LHCN-M2 (cell line): ENCODE data around the gene RPUSD1. TPM values are rescaled to one million over a fixed set of nuclear protein-coding genes. Genes with fewer than 3 reads are reported as not detected.
A peak's percentile ranks its signal among the peaks of the same experiment; 100 is the strongest.

Source experiments
- DNase-seq: peaks from one replicate; pipeline ENCODE4 v3.0.0-alpha.2; 2012; ENCODE audit warnings: low read depth
- total RNA-seq: library from RNA; depleted of rRNA; stranded (reverse); fragments of >200 nt; gene quantifications from 2 replicates; pipeline ENCODE4 v1.2.3, GENCODE V29; 2014

The RPUSD1 gene
- total RNA-seq, 1 experiment from 2014 or later, result 46.0 TPM

DNA sequence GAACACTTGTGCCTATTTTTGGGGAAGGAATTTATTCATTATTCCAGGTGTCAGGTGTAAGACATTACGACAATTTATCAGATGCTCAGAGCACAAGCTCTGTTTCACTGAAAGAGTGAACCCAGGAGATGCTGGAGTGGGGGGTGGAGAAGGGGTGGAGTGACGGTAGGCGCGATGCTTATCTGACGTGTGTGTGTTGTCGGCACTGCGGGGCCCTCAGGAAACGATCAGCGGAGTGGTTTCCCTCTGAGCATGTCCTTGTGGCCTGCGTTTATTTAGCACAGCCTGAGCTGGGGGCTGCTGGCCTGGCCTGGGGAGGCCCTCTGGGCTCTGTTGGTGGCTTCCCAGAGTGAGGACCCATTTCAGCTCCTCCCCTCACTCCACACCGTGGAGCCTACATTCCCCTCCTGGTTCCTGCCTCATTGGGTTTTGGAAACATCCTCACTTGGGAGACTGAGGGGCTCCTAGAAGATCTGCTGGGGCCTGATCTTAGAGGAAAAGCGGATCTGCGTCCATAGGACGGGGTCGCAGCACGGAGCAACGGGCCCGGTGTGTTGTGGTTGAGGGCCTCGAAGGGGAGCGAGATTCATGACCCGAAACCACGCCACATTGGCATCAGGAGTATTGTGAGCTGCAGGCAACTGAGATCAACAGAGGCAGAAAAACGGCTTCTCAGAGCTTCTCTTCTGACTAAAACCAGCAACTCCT, 31.3 kb upstream of the RPUSD1 start:
- DNase-seq, result no peak

DNA sequence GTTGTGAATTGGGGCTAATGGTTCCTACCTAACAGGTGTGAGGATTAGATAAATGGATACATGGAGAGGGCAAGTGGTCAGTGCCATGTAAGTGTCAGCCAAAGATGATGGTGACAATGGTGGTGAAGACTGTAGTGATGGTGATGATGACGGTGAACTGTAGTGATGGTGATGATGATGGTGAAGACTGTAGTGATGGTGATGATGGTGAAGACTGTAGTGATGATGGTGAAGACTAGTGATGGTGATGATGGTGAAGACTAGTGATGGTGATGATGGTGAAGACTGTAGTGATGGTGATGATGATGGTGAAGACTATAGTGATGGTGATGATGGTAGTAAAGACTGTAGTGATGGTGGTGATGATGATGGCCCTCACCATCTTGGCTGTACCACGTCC, 30.4 kb upstream of the RPUSD1 start:
- DNase-seq, result no peak

DNA sequence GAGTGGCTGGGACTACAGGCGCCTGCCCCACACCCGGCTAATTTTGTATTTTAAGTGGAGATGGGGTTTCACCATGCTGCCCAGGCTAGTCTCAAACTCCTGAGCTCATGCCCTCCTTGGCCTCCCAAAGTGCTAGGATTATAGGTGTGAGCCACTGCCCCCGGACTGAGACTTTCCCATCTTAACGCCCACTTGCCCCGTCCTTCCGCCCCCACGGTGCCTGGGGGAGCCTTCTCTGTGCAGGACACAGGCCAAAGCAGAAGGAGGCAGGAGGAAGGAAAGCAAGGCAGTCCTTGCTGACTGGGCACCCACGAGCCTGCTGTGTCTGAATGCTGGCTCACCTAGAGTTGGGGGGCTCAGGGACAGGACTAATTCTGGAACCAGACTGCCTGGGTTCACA, 30.0 kb upstream of the RPUSD1 start:
- DNase-seq, result no peak

DNA sequence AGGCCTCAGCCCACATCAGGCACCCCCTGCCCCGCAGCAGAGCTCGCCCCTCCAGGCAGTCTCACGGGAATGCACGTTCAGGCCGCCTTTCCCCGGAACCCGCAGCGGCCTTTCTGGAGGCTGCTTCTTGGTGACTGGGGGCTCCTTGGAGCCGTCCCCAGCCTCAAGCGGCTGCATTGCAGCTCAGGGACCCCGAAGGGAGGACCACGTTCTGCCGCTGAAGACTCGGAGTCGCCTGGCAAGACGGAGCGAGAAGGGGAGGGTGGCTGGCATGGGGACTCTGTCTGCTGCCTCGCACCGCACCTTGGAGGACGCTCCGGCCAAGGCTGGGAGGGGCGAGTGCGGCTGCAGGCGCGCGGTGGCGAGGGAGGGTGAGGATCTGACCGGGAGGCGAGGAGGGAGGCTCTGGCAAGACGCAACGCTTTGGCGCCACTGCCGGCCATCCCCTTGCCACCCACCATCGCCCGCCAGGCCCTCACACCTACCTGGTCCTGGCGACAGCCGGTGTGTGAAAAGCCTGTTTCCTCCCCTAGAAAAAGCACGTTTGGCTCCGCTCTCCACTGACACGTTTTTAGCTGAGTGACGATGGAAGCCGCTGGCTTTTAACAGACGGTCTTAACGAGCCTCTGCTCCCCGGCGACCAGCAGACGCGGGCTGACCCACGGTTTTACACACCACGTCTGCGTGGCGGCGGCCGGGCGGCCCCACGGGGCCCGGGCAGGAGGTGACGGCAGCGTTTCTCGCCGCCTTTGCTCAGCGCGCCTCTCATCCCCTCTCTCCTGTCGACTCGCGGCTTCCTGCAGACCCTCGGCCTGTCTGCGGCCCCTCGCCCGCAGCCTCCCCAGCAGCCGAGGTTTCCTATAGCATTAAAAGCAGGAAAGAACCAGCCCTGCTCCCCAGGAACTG, 29.1 kb upstream of the RPUSD1 start:
- no peak for DNase-seq

DNA sequence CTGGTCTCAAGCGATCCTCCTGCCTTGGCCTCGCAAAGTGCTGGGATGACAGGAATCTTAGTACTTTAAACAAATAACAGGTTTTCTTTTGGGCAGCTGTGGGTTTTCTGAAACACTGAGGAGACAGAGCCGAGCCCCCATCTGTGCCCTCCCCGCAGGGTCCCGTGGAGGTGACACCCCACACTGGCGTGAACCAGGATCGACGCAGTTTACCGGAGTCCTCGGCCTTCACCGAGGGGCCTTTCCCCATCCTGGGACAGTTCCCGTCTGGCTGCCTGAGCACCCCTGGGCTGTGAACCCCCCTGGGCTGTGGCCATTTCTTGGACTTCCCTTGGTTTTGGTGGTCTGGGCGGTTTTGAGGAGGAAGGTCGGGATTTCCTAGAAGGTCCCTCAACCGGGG, 27.7 kb upstream of the RPUSD1 start:
- no peak for DNase-seq

DNA sequence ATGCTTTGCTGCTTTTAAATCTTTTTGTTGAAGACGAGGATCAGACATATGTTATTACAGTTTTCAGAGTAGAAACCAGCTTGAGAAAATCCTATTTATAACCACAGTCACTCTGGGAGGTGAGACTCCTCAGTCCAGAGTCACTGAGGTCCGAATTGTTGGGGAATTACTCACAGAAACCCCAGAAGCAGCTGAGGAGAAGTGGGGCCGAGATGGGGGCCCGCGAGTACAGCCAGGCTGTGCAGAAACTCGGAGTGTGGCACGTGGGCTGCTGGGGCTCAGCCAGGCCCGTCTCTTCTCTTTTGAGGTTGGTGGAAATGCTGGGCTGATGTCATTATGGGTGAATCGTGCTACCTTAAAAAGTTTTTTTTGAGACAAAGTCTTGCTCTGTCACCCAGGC, 26.8 kb upstream of the RPUSD1 start:
- peak; percentile 96 for DNase-seq

DNA sequence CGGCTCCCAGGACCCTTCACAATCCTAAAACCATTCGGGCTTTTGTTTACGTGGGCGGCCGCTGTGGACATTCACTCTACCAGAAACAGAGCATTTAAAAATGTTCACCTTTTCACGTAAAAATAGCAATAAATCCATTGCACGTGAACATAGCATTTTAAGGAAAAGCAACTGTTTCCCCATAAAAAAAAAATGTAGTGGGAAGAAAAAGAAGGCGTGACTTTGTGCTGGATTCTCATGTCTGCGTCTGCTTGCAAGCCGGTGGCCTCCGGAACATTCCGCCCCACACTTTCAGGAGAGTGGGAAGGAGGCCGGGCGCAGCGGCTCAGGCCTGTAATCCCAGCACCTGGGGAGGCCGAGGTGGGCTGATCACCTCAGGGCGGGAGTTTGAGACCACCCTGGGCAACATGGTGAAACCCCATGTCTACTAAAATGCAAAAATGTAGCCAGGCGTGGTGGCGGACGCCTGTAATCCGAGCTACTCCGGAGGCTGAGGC, 25.8 kb upstream of the RPUSD1 start:
- no peak for DNase-seq

DNA sequence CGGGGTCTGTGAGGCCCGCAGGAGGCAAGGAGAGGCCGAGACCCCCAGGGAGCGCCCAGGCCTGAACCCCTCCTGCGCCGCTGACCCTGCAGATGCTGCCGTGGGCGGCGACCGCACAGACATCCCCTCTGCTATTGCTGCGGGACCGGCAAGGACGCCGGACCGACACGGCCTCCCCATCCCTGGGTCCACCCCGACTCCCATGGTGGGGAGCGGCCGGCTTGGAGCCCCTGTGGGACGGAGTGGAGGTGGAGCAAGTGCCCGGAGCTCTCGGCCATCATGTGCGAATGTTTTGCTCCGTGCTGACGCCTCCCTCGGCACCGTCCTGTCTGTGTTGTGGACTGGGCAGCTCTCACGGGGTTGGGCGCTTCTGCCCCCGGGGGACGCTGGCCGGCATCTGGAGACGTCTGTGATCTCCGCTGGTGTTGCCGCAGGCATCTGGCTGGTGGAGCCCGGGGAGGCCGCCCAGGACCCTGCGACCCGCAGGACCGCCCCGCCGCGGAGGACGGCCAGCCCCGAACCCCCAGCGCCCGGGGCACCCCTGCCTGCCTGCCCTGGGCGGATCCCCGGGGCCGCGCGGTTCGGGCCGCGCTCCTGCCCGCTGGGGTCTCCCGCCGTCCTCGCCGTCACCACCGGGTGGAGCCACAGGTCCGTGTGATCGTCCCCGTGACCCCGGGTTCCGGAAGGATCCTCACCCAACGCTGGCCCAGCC, 25.2 kb upstream of the RPUSD1 start:
- peak; percentile 36 for DNase-seq

DNA sequence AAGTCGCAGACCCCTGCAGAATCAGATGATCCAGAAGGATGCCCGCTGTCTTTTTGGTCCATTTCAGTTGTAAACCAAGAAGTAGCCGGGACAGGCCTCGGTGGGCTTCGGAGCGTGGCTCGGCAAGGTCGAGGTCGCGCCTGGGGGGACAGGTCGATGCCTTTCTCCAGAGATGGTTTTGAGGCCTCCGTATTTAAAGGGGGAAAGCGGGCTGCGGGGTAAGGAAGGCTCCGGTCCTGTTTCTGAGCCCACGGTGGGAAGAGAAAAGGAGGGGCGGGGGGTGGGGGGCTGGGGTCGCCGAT, 19.9 kb upstream of the RPUSD1 start:
- DNase-seq, result no peak

DNA sequence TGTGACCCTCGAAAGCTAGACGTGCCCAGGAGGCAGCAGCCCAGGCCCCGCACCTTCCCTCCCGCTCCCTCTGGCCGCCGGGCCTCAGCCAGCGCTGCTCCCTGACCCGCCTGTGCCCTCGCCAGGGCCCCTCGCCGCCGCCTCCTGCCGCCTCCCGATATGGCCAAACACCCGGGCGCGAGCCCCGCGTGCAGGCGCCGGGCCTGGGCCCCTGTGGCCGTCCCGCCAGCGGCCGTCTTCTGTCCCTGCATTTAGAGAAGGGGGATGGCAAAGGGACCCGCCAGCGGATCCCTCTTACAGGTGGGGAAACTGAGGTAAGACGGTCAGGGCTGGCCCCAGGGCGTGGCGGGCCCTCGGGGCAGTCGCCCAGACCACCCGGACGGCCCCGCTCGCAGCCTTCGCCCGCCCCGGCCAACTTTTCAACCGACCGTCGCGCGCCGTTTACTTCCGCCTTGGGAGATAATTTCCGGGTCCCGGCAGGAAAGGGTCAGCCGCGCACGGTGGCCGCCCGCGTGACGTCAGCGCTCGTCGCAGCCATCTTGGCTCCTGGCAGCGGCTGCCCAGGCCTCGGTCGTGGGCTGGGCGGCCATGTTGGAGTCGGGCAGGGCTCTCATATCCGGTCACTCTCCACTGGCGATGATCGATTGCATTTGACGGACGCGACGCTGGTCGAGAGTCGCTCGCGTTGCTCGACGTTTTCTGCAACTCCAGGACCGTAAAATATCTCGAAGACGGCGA, 19.3 kb upstream of the RPUSD1 start:
- DNase-seq, result peak; percentile 91

DNA sequence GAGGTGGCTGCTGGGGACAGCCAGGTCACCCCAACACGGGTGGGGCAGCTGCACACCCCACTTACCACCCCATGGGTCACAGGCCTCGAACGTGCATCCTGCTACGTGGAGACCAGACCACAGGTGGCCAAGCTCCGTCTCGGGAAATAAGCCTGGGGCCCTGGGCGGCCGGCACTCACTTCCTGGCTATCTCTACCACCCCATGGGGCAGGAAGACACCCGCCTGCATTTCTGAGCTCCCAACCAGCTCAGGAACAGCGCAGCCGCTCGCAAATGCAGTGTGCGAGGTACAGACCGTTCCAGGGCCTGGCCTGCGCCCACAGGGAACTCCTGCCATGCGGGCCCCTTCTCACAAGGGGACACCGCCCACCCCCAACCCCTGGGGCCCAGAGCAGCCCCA, 17.3 kb upstream of the RPUSD1 start:
- DNase-seq, result no peak

DNA sequence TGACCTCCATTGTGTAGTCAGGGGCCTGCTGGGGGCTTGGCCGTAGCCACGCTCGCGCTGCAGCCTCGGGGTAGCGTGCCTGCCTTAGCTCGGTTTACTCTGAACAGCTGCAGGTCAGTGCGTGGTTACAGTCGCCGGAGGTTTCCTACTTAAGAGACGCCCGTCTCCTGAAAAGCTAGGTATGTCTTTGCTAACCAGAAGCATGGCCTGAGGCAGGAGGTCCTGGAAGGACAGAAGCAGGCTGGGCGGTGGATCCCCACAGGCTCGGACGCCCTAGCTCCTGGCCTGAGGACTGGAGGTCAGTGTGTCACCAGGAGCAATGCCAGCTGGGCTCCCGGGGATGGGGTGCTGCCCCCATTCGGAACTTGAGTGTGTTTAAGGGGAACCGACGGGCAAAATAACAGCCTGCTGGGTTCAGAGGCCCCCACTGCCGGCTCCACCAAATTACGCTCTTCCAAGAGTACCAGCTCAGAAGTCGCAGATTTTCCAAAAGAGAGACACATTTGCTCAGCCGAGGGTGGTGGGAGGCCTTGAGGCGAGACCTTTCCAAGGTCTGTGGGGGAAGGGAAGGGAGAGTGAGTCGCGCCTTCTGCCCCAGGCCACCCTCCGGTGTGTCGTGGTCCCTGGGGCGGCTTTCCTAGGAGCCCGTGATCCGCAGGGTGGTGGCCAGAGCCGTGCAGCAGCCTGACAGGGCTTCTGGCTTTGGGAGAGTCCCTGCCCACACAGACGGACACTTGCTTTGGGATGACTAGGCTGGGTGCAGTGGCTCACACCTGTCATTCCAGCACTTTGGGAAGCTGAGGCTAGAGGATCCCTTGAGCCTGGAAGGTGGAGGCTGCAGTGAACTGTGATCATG, 16.2 kb upstream of the RPUSD1 start:
- no peak for DNase-seq

DNA sequence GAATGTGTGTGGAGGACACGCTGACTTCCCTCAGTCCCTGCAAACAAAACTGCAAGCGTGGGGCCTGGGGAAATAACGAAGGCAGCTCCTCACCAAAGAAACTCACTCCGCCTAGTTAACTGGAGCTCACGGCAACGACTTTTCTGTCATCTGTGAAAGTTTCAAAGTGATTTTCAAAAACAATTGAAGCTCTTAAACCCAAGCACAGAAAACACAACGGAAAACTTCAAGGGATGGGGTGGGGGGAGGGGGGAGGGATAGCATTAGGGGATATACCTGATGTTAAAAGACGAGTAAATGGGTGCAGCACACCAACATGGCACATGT, 15.5 kb upstream of the RPUSD1 start:
- no peak for DNase-seq

DNA sequence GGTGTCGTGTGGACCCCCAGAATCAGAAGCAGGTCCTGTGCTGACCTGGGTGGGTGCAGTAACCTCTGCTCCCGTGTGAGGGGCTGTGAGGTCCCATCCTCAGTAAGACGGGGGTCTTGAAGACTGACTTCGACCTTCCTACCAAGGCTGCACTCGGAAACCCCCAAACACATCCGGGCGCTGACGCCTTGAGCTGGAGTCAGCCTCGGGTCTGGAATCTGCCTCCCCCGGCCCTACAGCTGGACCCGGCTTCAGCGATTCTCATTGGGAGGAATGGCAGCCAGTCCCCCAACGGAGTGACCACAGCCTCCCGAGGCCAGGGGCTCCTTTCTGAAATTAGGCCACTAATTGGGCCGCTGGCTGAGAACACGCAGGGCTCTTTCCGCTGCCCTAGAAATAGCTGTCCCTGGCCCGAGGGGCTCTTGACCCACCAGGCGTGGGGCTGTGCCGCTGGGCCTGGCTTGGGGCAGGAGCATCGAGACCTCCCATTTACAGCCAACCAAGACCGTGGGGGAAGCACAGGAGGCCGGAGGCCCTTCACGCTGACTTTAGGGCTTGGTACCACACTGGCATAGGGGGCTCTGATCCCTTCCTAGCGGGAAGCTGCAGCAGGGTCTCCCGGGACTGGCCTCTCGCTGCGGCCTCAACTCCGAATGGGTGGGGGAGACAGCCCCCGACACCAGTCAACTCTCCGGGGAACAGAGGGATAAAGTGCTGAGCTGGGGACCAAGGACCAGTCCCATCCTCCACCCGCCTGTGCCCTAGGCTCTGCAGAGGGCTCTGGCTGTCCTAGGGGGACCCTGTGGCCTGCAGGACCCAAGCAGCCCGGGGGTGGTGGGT, 15.0 kb upstream of the RPUSD1 start:
- no peak for DNase-seq

DNA sequence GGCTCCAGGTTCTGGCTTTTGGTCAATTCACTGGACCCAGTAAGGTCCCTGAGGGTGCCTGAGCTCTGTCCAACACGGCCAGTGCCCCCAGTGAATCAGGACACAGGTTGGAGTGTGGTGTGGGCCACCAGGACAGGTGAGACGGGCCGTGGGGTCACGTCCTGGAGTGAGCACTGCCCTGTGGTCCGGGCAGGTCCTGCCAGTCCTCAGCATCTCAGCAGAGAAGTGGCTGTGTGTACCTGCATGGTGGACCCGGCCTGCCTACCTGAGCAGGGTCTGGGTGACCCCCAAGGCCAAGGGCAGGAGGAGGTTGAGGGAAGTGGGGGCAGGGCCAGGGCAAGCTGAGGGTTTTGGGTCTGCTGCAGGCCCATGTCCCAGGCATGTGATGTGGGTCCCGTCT, 14.3 kb upstream of the RPUSD1 start:
- DNase-seq, result no peak

DNA sequence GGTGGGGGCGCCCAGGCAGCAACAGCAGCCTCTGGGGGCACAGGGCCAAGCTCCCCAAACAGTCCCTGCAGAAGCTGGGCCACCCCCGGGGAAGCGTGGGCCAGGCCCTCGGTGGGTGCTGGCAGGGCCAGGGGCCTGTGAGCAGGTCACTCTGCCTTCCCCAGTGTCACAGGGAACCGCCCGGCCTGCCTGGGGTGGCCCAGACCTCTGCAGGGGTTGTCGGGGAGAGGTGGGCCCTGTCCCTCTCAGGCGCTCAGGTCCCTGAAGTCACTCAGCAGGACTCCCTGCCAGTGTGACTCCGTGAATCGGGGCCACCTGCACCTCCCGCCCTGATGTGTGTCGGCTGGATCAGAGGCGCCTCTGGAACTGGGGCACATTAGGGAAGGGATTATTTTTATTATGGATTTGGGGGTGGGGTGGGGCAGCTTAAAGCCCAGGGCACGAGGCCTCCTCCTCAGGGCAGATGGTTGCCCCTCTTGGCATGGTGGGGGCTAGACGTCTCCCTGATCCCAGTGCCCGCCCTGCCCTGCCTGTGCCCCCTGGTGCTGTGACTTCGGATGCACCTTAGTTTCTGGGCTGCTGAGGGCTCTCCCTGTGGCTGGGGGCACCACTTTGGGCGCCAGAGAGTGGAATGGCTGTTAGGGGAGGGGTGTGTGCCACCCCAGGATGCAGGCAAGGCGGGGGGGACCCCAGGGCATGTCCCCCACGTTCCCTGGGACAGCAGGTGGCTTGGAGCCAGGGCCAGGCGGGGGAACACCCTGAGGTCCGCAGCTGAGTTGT, 13.6 kb upstream of the RPUSD1 start:
- DNase-seq, result no peak

DNA sequence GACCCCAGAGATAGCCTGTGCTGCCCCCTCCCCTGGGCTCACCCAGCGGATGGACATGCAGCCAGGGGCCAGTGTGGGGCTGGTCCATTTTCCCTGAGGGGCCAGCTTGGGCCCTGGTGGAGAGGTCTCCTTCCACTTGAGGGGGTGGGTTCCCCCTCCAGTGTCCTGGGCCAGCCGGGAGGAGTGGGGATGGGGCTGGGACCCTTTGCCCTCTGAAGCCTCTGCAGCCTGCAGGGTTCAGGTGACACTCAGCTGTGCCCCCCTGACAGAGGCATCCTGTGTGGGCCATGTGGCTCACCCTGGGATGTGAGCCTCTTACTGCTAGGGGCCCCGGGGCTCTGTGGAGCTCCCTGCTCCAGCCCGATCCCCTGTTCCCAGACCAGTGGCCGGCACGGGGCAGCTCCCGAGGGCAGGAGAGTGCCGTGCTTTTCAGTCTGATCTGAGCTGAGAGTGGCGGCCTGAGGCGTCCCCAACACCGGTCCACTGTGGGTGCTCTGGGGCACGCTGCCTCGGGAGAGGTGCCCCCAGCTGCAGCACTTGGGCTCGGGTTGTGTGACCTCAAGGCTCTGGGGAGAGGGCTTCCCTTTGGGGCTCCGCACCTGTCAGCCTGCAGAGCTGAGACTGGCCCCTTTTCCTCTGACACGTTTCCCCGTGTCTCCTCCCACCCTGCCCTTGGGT, 12.8 kb upstream of the RPUSD1 start:
- DNase-seq, result no peak
